Mesodermal cell (in vitro differentiated cells): ENCODE measurements around the gene DUSP15.

Experiments
- H3K27ac ChIP-seq: 2 replicates; pipeline ENCODE4 v1.7.0; 2013; ENCODE audit warnings: mild to moderate bottlenecking, low read depth, low read length, moderate library complexity; ENCODE audit not compliant: severe bottlenecking
- H3K36me3 ChIP-seq: 2 replicates; pipeline ENCODE4 v1.7.1; 2013; ENCODE audit warnings: mild to moderate bottlenecking, low read length, moderate library complexity; ENCODE audit not compliant: control insufficient read depth, insufficient read depth
- H3K4me1 ChIP-seq: one replicate; pipeline ENCODE4 v1.7.1; 2013; ENCODE audit warnings: mild to moderate bottlenecking, low read length; ENCODE audit not compliant: insufficient read depth, control insufficient read depth, poor library complexity, severe bottlenecking
- H3K4me3 ChIP-seq: 2 replicates; pipeline ENCODE4 v1.7.0; 2013; ENCODE audit warnings: low read length, control low read depth, mild to moderate bottlenecking; ENCODE audit not compliant: insufficient read depth, poor library complexity, severe bottlenecking; ENCODE audit errors: extremely low read depth
- H3K9me3 ChIP-seq: 2 replicates; pipeline ENCODE4 v1.7.1; 2013; ENCODE audit warnings: mild to moderate bottlenecking, low read length, moderate library complexity; ENCODE audit not compliant: control insufficient read depth
- WGBS, 2 experiments: methylation state at CpG; one replicate each; pipeline ENCODE4 v1.1.5; 2013; ENCODE audit warnings: missing lambda C conversion rate in 2 of 2; ENCODE audit not compliant: insufficient coverage in 2 of 2; 5-methylcytosine and 5-hydroxymethylcytosine counted together

DUSP15 gene

DNA sequence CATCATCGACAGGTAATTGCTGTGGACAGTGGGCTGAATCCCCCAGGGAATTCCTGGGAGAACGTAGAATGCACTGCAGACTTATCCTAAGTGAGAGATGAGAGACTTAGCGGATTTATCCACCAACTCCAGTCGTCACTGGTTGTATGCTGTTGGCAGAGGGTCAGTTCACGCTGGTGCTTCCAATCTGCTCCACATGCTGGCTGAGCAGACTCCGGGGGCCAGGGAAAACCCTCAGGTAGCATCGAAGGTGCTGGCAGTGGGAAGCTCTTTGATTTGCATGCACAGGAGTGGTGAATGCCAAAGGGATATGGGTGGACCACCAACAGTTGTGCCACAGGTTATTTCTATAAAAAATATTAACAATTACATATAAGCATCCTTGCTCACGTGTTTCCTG is 20.3 kb upstream of the DUSP15 start:
- 79 to 81% methylated on average over 6 to 7 of the region's 8 CpGs for WGBS, 2 experiments
- H3K4me1 ChIP-seq = no peaks in the 10 kb centered on the region
- no peaks in the 10 kb centered on the region for H3K9me3 ChIP-seq
- H3K4me3 ChIP-seq = no peak overlapping the region
- no peaks in the 10 kb centered on the region for H3K36me3 ChIP-seq
- no peak overlapping the region for H3K27ac ChIP-seq

DNA sequence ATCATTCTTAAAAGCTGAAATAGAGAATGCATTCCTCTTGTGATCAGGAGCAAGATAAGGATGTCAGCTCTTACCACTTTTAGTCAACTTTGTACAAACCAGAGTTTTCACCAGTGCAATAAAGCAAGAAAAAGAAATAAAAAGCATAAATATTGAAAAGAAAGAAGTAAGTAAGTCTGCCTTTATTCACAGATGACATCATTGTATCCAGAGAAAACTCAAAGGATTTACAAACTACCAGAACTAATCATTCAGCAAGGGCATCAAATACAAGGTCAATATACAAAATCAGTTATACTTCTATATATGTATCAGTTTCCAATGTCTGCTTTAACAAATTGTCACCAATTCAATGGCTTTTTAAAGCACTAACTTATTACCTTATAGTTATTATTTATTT is 13.5 kb upstream of the DUSP15 start:
- H3K36me3 ChIP-seq = no peaks in the 10 kb centered on the region
- no peak overlapping the region for H3K4me3 ChIP-seq
- no peaks in the 10 kb centered on the region for H3K9me3 ChIP-seq
- H3K27ac ChIP-seq = no peak overlapping the region
- H3K4me1 ChIP-seq = no peaks in the 10 kb centered on the region

DNA sequence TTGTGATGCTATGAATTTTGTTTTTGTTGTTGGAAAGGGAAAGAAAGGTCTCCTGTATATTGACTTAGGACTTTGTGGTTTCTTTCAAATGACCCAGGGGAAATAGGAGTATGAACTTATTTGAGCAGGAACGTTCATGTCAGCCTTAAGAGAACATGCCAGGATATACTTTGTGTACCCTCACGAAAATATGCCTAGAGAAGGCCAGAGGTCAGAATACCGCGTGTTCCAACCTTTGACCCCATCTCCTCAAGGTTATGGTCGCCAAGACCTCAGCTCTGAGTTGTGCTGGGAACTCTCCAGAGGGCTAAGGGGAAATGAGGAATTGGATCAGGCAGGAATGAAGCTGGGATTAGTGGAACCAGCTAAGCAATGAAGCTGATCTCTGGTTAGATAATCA is 11.6 kb upstream of the DUSP15 start:
- H3K4me3 ChIP-seq = no peak overlapping the region
- 88 to 92% methylated on average over 4 to 5 of the region's 5 CpGs for WGBS, 2 experiments
- no peak overlapping the region for H3K27ac ChIP-seq
- H3K9me3 ChIP-seq = no peaks in the 10 kb centered on the region
- no peaks in the 10 kb centered on the region for H3K36me3 ChIP-seq
- H3K4me1 ChIP-seq = no peaks in the 10 kb centered on the region

DNA sequence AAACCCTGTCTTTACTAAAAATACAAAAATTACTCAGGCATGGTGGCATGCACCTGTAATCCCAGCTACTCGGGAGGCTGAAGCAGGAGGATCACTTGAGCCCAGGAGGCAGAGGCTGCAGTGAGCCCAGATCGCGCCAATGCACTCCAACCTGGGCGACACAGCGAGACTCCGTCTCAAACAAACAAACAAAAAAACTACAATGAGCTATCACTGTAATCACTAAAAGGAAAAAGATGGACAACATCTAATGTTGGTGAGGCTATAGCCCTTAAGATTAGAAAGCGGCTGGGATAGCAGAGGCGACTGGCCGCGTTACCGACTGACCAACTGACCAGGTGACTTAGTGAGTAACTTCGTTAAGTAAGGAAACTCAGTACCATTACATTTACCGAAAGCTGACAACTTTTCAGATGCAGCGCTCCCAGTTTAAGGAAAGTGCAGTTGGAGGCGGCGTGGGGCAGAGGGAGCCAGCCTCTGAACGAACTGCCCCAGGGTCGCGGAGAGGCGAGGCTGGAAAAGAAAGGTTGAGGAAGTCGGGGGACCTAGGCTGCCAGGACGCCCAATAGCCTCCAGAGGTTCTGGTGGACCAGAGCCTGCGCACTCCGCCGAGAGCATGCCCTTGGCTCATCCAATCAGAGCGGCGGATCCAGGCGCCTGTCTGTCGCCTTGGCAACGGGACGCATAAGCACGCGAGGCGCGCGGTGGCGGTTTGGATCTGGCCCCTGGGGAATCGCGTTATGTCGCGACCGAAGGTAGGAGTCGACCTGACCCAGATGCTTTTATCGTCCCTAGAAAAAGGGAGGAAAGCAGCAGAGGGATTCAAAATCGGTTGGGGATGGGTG is 9.0 kb upstream of the DUSP15 start:
- Histone ChIP-seq H3K4me3 (peak overlapping the region; percentile 55), H3K36me3 (no peaks in the 10 kb centered on the region), H3K4me1 (no peaks in the 10 kb centered on the region), H3K9me3 (no peaks in the 10 kb centered on the region), H3K27ac (peak overlapping the region; percentile 63)
- WGBS, 2 experiments = 1 to 3% methylated on average over 20 to 27 of the region's 45 CpGs

DNA sequence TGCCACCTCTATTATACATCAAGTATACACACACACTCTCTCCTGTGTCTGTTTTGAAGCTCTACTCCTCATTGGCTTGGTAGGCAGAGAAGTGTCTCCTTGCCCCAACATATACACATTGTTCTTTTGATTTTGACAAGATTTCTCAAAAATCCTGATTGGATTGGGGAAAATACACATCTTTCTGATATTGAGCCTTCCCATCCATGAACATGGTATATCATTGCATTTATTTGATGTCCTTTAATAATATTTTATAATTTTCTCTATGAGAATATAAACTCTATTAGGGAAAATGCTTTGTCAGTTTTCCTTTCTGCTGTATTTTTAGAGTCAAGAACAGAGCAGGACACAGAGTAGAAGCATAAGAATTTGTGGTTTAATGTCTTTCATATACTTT is 7.4 kb upstream of the DUSP15 start:
- H3K4me1 ChIP-seq = no peaks in the 10 kb centered on the region
- H3K9me3 ChIP-seq = no peaks in the 10 kb centered on the region
- H3K36me3 ChIP-seq = no peaks in the 10 kb centered on the region
- H3K4me3 ChIP-seq = no peak overlapping the region
- no peak overlapping the region for H3K27ac ChIP-seq

DNA sequence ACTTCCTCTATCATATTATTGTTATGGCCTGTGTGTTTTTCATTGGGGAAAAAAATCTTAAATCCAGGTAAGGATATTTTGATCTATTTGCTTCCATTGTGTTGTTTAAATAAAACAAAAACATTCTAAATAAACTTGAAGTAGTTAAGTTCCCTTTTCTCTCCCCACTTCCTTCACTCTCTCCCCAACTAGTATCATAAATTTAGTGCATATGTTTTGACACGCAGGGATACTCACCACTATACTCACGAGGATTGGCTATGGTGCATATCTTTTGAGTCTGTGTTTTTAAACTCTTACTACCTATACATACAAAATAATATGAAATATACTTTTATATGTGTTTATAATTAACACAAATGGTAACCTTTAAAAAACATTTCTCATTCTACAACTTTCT is 5.3 kb upstream of the DUSP15 start:
- Histone ChIP-seq H3K4me1 (no peaks in the 10 kb centered on the region), H3K4me3 (no peak overlapping the region)
- WGBS, 2 experiments = no CpG with 5 or more reads among the region's 2 CpGs

DNA sequence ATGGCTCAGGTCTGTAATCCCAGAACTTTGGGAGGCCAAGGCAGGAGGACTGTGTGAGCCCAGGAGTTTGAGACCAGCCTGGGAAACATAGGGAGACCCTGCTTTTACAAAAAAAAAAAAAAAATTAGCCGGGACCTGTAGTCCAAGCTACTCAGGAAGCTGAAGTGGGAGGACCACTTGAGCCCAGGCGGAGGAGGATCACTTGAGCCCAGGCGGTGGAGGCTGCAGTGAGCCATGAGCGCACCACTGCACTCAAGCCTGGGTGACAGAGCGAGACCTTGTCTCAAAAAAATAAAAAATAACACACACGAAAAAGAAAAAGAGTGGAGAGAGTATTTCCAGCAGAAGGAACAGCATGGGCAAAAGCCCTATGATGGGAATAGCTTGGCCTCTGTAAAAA is 2.1 kb upstream of the DUSP15 start:
- 96% methylated on average over 3 of the region's 6 CpGs for WGBS, 2 experiments
- Histone ChIP-seq H3K9me3 (no peaks in the 10 kb centered on the region), H3K36me3 (no peaks in the 10 kb centered on the region), H3K4me1 (no peaks in the 10 kb centered on the region), H3K4me3 (no peak overlapping the region), H3K27ac (no peak overlapping the region)

More for the DNA sequence above, 5.3 kb upstream of the DUSP15 start:
- Histone ChIP-seq H3K9me3 (no peaks in the 10 kb centered on the region), H3K27ac (no peak overlapping the region), H3K36me3 (no peaks in the 10 kb centered on the region)

DNA sequence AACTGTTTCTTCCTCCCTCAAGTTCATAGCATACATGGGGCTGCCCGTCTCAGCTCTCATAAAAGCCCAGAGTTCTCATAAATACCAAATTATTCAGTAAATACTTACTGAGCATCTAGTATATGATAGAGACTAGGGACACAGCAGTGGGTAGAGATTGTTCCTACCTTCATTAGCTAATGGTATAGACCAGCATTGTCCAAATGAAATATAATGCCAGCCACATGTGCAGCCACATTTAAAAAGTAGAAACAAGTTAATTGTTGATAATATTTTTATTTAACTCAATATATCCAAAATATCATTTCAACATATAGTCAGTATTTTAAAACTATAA is 1.3 kb upstream of the DUSP15 start:
- Histone ChIP-seq H3K4me1 (no peaks in the 10 kb centered on the region), H3K9me3 (no peaks in the 10 kb centered on the region), H3K27ac (no peak overlapping the region), H3K4me3 (no peak overlapping the region), H3K36me3 (no peaks in the 10 kb centered on the region)
- WGBS, 2 experiments = no CpG with 5 or more reads among the region's 1 CpG

DNA sequence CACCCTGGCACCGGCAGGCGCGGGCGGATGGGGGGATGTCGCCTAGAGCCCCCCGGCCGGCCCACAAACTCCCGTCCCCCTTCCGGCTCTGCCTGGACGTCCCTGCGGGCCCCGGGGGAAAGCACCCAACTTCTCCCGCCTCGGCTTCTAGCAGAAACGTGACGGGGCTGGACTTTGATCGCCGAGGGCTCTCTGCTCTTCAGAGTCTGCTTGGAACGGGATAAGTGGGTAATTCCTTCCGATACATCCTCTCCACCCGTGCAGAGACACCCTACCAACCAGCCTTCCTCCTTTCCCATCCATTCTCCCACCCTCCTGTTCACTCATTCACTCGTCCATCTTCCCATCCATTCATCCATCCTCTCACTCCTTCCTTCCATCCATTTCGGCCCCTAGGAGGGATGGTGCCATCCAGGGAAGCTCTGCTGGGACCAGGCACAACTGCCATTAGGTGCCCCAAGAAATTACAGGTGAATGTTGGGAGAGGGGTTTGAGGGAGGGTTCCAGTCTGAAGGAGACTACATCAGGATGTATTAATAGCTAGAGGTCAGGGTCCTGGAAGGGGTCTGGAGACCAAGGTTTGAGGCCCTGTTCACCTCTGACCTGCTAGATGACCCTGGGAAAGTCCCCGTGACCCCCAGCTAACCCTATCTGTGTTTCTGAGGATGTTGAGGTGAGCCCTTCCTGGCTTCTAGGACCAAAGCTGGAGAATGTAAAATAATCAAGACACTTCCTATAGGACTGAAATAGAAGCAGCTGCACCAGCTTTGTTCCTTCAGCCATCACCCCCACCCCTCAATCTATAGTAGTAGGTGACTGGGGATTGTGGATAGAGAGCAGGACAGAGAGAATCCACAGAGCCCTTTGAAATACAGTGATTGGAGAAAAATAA is 645 bp upstream of the DUSP15 start:
- Histone ChIP-seq H3K27ac (no peak overlapping the region), H3K4me1 (no peaks in the 10 kb centered on the region), H3K36me3 (no peaks in the 10 kb centered on the region), H3K9me3 (no peaks in the 10 kb centered on the region), H3K4me3 (peak overlapping the region; percentile 56)
- WGBS, 2 experiments = 11 to 14% methylated on average over 19 to 22 of the region's 24 CpGs

DNA sequence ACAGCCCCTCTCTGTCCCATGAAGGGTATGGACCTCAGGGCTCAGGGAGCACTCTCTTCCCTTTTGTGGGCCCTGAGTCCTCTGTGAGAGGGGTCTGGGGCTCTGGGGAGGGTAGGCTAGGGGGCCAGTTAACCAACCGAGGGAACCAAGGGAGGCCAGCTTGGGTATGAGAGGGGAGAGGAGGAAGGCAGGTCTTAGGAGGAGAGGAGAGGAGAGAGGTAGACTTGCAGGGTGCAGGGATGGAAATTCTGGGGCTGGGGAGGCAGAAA is 720 bp downstream of the DUSP15 start:
- no peaks in the 10 kb centered on the region for H3K36me3 ChIP-seq
- peak overlapping the region; percentile 56 for H3K4me3 ChIP-seq
- H3K4me1 ChIP-seq = no peaks in the 10 kb centered on the region
- H3K9me3 ChIP-seq = no peaks in the 10 kb centered on the region
- WGBS, 2 experiments = 0 to 27% methylated on average over 1 of the region's 1 CpG
- no peak overlapping the region for H3K27ac ChIP-seq
